Measurements from ENCODE around the gene TEAD3.
"Not testable (repeated sequence)": the region's sequence is repeated elsewhere in the genome, so short reads cannot be mapped to it uniquely, and the experiment has no call there.

The TEAD3 gene

GRCh38 chr6:35443341-35444030 is 53.4 kb downstream of the TEAD3 start:
- DNase-seq = no peak

- DNase-seq = no peak
Measured at GRCh38 chr6:35442693-35443092, 54.2 kb downstream of the TEAD3 start.

GRCh38 chr6:35441642-35442041 is 55.2 kb downstream of the TEAD3 start:
- no peak for DNase-seq

- DNase-seq = no peak
Measured at GRCh38 chr6:35441205-35441604, 55.7 kb downstream of the TEAD3 start.

- DNase-seq = no peak
Measured at GRCh38 chr6:35439308-35439707, 57.6 kb downstream of the TEAD3 start.

GRCh38 chr6:35438378-35439065 is 58.4 kb downstream of the TEAD3 start:
- not testable (repeated sequence) for DNase-seq

- DNase-seq = no peak
Measured at GRCh38 chr6:35436071-35436857, 60.6 kb downstream of the TEAD3 start.

- DNase-seq = no peak
Measured at GRCh38 chr6:35435074-35435837, 61.6 kb downstream of the TEAD3 start.

GRCh38 chr6:35432702-35433101 is 64.2 kb downstream of the TEAD3 start:
- DNase-seq = not testable (repeated sequence)

GRCh38 chr6:35432291-35432690 is 64.6 kb downstream of the TEAD3 start:
- no peak for DNase-seq

GRCh38 chr6:35429463-35429862 is 67.4 kb downstream of the TEAD3 start:
- no peak for DNase-seq

- DNase-seq = no peak
Measured at GRCh38 chr6:35428421-35429149, 68.3 kb downstream of the TEAD3 start.

GRCh38 chr6:35427851-35428321 is 69.0 kb downstream of the TEAD3 start:
- DNase-seq = no peak

GRCh38 chr6:35427435-35427834 is 69.4 kb downstream of the TEAD3 start:
- DNase-seq = no peak

- DNase-seq = no peak
Measured at GRCh38 chr6:35426074-35426473, 70.8 kb downstream of the TEAD3 start.

GRCh38 chr6:35425284-35425683 is 71.6 kb downstream of the TEAD3 start:
- DNase-seq = no peak

All from NCI-H774 (cell line).